Activated CD4-positive, alpha-beta memory T cell treated with anti-CD3 and anti-CD28 coated beads, Interleukin-2, amount 10 ng/mL, durations not matched to agents 7 days and 5 days (primary cell): ENCODE results near the gene ETFRF1. TPM values are rescaled to one million over a fixed set of nuclear protein-coding genes. Genes with fewer than 3 reads are reported as not detected.

Experiments
- CTCF ChIA-PET: fragments of 350-600 bp; sonication (Branson Sonifier 250); formaldehyde crosslinking; loops from one replicate; lab custom pipeline; 2021; ENCODE audit warnings: antibody characterized with exemption, inconsistent platforms; lab: Charles Lee
- POLR2A ChIA-PET: fragments of 350-600 bp; sonication (Branson Sonifier 250); formaldehyde crosslinking; loops from one replicate; lab custom pipeline; 2021; ENCODE audit warnings: antibody characterized with exemption; lab: Charles Lee
- DNase-seq: peaks from one replicate; pipeline ENCODE4 v3.0.0-alpha.2; 2020
- H3K27ac Mint-ChIP-seq: one replicate; pipeline ENCODE4 v1.8.0; 2021; ENCODE audit warnings: mild to moderate bottlenecking, mixed read lengths
- H3K27me3 Mint-ChIP-seq: one replicate; pipeline ENCODE4 v1.8.0; 2021; ENCODE audit warnings: mixed read lengths
- H3K36me3 Mint-ChIP-seq: one replicate; pipeline ENCODE4 v1.8.0; 2021; ENCODE audit warnings: low read depth, mixed read lengths
- H3K4me1 Mint-ChIP-seq: one replicate; pipeline ENCODE4 v1.8.0; 2021; ENCODE audit warnings: mixed read lengths
- H3K4me3 Mint-ChIP-seq: one replicate; pipeline ENCODE4 v1.8.0; 2021; ENCODE audit warnings: mild to moderate bottlenecking, mixed read lengths
- H3K9me3 Mint-ChIP-seq: one replicate; pipeline ENCODE4 v1.8.0; 2021; ENCODE audit warnings: mixed read lengths
- total RNA-seq, 2 experiments: library from RNA; stranded (reverse); gene quantifications; one replicate each; pipeline ENCODE4 v1.2.3, GENCODE V29; 2021

The ETFRF1 gene
- total RNA-seq, 2 experiments from 2014 or later, result 10.9 to 11.3 TPM

DNA sequence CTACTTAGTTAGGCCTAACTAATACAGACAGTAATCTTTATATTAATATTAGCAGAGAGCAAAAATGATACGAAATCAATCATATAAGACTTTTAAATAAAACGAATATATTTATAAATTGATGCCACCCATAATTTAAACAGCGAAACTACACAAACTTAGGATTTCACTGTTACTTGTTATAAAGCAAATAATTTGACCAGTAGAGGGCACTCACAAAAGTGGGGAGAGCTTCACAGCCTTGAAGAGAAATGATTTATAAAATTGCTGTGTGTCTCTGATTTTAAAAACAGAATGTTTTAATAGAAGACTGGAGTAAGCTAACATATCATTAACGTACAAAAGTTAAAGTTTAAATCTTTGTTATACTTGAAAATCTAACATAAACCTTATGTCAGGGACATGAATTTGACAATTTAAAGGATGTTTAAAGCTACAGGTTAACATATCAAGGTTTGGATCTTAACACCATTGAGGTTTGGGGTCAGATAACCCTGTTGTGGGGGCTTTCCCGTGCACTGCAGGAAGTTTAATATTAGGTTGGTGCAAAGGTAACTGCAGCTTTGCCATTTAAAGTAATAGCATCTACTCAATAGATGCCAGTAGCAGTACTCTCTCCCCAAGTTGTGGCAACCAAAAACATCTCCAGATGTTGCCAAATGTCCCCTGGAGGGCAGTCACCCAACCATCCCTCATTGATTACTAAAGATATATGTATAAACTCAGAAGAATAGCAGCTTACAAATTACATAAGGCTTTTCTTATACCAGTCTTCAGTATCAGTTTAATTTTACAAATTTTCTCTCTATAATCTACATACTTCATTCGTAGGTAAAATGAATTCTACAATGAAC, 46.4 kb downstream of the ETFRF1 start:
- H3K4me1 Mint-ChIP-seq, result peaks cover 24% of the 10 kb centered on the region
- H3K4me3 Mint-ChIP-seq, result no peak overlapping the region
- peaks cover 73% of the 10 kb centered on the region for H3K36me3 Mint-ChIP-seq
- POLR2A ChIA-PET, result interaction anchor here (0.6 to 1.4 kb wide), 5 partner anchors 10 to 338 kb away, joined by 3 to 13 read pairs (median 3); partner anchors contain the start of gene KRAS
- CTCF ChIA-PET, result interaction anchor here (0.8 to 1.7 kb wide), 26 partner anchors 8 to 195 kb away, joined by 3 to 11 read pairs (median 3); partner anchors contain the start of genes DNAI7, ETFRF1 and KRAS
- no peak overlapping the region for H3K27ac Mint-ChIP-seq
- H3K27me3 Mint-ChIP-seq, result no peaks in the 10 kb centered on the region
- H3K9me3 Mint-ChIP-seq, result no peaks in the 10 kb centered on the region
- no peak for DNase-seq

DNA sequence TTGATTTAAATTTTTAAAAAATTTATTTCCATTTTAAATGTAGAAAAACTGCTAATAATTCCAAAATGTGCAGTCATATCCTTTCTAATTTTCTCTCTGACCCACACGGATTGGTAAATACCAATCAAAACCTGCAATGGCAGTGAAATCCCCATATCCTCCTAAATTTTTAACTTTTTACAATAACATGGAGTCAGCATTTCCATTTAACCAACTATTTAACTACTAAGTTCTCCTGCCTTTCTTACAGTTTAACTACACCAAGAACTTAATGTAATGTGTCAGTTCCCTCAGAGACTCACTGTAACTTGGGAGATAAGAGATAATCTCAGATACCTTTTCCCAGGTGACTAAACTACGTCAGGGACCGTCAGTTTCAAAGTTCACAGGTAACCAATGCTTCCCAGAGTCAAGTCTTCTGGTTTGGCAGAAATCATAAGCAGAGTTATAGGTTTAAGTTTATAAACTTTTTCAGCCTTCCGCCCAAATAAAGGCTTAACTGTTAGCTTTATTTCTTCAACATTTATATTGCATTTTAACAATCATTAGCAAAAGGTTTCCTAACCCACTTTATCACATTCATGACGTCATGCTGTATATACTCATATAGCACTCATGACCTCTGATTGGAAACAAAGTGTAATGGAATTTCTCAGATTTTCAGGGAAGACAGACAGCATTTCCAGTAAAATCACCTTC, 48.1 kb downstream of the ETFRF1 start:
- no peak overlapping the region for H3K4me3 Mint-ChIP-seq
- peaks cover 30% of the 10 kb centered on the region for H3K4me1 Mint-ChIP-seq
- DNase-seq, result no peak
- no peaks in the 10 kb centered on the region for H3K27me3 Mint-ChIP-seq
- H3K36me3 Mint-ChIP-seq, result peaks cover 63% of the 10 kb centered on the region
- ChIA-PET CTCF (interaction anchor here (0.6 kb wide), 1 partner anchor 122 kb away, joined by 3 read pairs; no protein-coding TSS in a partner anchor), POLR2A (no interaction called here)
- no peak overlapping the region for H3K27ac Mint-ChIP-seq
- H3K9me3 Mint-ChIP-seq, result no peaks in the 10 kb centered on the region

DNA sequence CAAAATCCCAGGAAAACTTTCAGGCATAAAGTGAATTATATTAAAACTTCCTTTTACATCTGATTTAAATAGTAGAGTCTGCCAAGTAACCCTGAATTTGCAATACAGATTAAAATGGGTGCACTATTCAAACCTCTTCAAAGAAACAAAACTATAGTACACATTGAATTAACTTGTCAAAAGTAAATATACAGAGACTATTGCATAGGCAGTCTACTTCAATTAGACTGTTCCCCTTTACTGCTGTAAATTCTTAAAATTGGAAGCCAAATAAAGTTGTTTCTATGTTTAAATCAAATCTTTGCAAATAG, 48.6 kb downstream of the ETFRF1 start:
- H3K4me3 Mint-ChIP-seq, result no peak overlapping the region
- H3K4me1 Mint-ChIP-seq, result peaks cover 34% of the 10 kb centered on the region
- no peak for DNase-seq
- POLR2A ChIA-PET, result no interaction called here
- no peaks in the 10 kb centered on the region for H3K27me3 Mint-ChIP-seq
- H3K27ac Mint-ChIP-seq, result no peak overlapping the region
- H3K9me3 Mint-ChIP-seq, result no peaks in the 10 kb centered on the region
- CTCF ChIA-PET, result no interaction called here
- peaks cover 65% of the 10 kb centered on the region for H3K36me3 Mint-ChIP-seq

DNA sequence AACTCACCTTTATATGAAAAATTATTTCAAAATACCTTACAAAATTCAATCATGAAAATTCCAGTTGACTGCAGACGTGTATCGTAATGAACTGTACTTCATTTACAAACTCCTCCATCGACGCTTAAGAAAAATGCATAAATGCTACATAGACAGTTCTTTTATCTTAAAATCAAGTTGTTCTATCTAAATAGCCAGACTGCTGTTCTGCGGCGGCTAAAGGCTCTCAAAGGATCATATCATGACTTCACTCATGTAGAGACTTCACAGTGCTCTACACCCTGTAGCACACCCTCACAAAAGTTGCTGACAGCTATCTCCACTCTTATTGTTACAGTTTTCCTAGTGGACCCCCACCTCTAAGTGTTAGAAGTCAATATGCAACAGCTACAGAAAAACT, 50.5 kb downstream of the ETFRF1 start:
- H3K9me3 Mint-ChIP-seq, result no peaks in the 10 kb centered on the region
- H3K4me1 Mint-ChIP-seq, result peaks cover 44% of the 10 kb centered on the region
- H3K36me3 Mint-ChIP-seq, result peaks cover 52% of the 10 kb centered on the region
- H3K4me3 Mint-ChIP-seq, result no peak overlapping the region
- H3K27ac Mint-ChIP-seq, result no peak overlapping the region
- ChIA-PET CTCF (no interaction called here), POLR2A (interaction anchor here (0.9 to 2.3 kb wide), 2 partner anchors 138 to 142 kb away, joined by 3 to 7 read pairs; no protein-coding TSS in a partner anchor)
- DNase-seq, result no peak
- H3K27me3 Mint-ChIP-seq, result no peaks in the 10 kb centered on the region

DNA sequence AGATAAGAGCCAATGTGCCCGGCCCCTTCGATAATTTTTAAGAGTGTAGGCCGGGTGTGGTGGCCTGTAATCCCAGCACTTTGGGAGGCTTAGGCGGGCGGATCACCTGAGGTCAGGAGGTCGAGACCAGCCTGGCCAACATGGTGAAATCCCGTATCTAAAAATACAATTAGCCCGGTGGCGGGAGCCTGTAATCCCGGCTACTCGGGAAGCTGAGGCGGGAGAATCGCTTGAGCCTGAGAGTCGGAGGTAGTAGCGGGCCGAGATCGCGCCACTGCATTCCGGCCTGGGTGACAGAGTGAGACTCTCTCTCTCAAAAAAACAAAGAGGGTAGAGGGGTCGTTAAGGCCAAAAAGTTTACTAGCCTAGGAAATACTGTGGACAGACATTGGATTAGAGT, 53.1 kb downstream of the ETFRF1 start:
- H3K27me3 Mint-ChIP-seq, result peaks cover 8% of the 10 kb centered on the region

DNA sequence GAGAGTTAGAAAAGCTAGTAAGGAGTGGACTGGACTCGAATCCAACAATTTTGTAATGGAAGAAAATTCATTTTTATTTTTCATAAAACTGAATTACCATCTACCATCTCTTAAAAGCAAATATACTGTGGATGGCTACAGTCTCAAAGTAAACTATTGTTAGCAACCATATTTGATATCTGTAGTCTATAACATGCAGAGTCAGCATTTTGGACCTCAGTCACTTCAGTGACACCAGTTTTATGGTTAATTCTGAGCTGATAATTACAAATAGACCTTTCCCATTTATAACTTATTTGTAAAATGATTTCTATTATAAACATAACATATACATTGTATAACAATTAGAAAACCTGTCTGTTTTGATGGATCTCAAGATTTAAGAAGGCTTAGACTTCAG, 53.7 kb downstream of the ETFRF1 start:
- H3K4me3 Mint-ChIP-seq, result peak overlapping the region; percentile 43
- no peaks in the 10 kb centered on the region for H3K9me3 Mint-ChIP-seq
- peaks cover 8% of the 10 kb centered on the region for H3K27me3 Mint-ChIP-seq
- no peak for DNase-seq
- POLR2A ChIA-PET, result no interaction called here
- H3K27ac Mint-ChIP-seq, result no peak overlapping the region
- H3K4me1 Mint-ChIP-seq, result peaks cover 47% of the 10 kb centered on the region
- H3K36me3 Mint-ChIP-seq, result peaks cover 38% of the 10 kb centered on the region
- CTCF ChIA-PET, result interaction anchor here (1.2 kb wide), 1 partner anchor 7 kb away, joined by 3 read pairs; no protein-coding TSS in a partner anchor

More for the DNA sequence above, 53.1 kb downstream of the ETFRF1 start:
- Mint-ChIP-seq H3K36me3 (peaks cover 42% of the 10 kb centered on the region), H3K4me1 (peaks cover 44% of the 10 kb centered on the region), H3K4me3 (no peak overlapping the region), H3K27ac (no peak overlapping the region), H3K9me3 (no peaks in the 10 kb centered on the region)
- POLR2A ChIA-PET, result no interaction called here
- DNase-seq, result no peak
- CTCF ChIA-PET, result no interaction called here

DNA sequence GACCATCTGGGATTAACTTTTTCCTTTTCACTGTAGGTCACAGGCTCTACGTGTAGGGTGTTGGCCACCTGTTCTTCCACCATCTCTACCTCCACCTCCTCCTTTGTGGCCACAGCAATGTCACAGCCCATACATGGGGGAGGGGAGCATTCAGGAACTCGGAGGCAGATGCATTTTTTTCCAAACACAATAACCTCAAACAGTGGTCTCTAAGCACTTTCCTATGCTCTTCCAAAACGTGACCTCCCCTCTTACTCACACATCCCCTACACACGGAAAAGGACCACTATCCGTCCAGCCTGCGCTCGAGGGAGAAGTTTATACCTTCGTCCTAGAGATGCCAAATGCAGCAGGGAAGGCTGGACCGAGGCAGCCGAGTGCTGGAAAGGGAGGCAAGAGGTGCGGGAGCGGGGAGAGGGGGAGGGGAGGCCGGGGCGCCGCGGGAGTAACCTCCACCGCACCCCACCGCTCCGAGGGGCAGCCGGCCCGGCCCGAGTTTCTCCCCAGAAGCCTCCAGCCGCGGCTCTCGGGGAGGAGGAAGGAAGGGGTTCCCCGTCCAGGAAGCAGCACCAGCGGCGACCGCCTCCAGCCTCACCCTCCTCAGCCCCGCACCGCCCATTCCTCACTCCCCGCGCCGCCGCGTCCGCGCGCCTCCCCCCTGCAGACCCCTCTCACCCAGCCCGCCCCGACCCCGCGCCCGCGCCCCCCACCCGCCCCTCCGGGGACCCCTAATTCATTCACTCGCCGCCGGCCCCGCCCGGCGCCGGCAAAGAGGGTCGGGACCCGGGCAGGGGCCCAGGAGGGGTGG, 55.1 kb downstream of the ETFRF1 start:
- peak overlapping the region; percentile 85 for H3K27ac Mint-ChIP-seq
- peak; percentile 59 for DNase-seq
- no peaks in the 10 kb centered on the region for H3K9me3 Mint-ChIP-seq
- H3K36me3 Mint-ChIP-seq, result peaks cover 26% of the 10 kb centered on the region
- ChIA-PET POLR2A (interaction anchor here (0.6 to 1.5 kb wide), 14 partner anchors 9 to 198 kb away, joined by 3 to 13 read pairs (median 4); partner anchors contain the start of genes DNAI7 and ETFRF1), CTCF (interaction anchor here (1.0 to 1.4 kb wide), 6 partner anchors 9 to 139 kb away, joined by 3 to 10 read pairs (median 4); no protein-coding TSS in a partner anchor)
- peak overlapping the region; percentile 90 for H3K4me3 Mint-ChIP-seq
- peaks cover 45% of the 10 kb centered on the region for H3K4me1 Mint-ChIP-seq
- peaks cover 9% of the 10 kb centered on the region for H3K27me3 Mint-ChIP-seq

DNA sequence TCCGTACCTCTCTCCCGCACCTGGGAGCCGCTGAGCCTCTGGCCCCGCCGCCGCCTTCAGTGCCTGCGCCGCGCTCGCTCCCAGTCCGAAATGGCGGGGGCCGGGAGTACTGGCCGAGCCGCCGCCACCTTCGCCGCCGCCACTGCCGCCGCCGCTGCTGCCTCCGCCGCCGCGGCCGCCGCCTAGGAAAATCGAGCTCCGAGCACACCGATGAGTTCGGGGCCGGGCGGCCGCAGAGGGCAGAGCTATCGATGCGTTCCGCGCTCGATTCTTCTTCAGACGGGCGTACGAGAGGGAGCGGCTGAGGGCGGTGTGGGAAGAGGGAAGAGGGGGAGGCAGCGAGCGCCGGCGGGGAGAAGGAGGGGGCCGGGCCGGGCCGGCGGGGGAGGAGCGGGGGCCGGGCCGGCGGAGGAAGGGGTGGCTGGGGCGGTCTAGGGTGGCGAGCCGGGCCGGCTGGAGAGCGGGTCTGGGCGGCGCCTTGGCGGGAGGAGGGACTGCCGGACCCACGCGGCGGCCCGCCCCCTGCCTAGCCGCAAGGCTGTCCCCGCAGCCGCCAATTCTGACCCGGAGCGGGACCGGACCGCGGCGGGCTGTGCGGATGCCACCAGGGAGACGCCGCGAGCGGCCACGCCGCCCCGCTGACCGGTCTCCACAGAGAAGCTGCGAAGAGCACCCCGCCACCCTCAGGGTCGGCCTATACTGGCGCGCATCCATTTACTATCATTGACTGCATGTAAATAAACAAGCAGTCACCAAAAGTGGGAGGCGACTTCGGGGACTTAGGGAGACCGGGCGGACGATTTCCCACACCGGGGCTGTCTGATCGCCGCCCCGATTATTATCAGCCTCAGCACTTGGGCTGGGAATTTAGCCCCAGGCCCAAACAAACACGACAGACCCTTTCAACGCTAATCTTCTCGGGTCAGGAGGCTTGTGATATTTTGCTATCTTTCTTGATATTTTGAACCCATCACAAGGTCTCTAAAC, 56.0 kb downstream of the ETFRF1 start, which contains the start of gene KRAS:
TSS of gene KRAS (minus strand) at position 186 of the 987 bp plus-strand sequence.
- Mint-ChIP-seq H3K4me1 (peaks cover 36% of the 10 kb centered on the region), H3K27me3 (peaks cover 11% of the 10 kb centered on the region), H3K27ac (peak within 1 kb of the TSS; percentile 85), H3K36me3 (peaks cover 16% of the 10 kb centered on the region), H3K9me3 (no peaks in the 10 kb centered on the region), H3K4me3 (peak within 1 kb of the TSS; percentile 90)
- peak; percentile 91 for DNase-seq
- CTCF ChIA-PET, result interaction anchor here (0.7 to 1.4 kb wide), 6 partner anchors 10 to 138 kb away, joined by 3 to 10 read pairs (median 5); no protein-coding TSS in a partner anchor
- POLR2A ChIA-PET, result interaction anchor here (0.6 to 1.5 kb wide), 15 partner anchors 10 to 199 kb away, joined by 3 to 13 read pairs (median 3); partner anchors contain the start of genes DNAI7 and ETFRF1

DNA sequence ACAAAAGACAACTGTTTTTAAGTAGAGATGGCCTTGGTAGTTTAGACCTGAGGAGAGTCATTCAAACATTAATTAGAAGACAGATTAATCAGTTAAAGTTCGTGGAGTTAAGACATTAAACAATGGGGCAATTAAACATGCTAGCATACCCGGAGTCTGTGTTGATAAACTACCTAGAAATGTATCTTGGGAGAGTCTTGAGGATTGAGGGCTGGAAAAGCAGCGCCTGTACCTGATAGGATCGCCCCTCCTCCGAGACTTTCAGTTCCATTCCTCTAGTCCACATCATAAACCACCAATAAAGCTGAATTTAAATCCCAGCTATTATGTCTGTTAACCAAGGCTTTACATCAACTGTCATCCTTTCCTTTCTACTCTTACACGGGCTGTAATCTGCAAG, 56.7 kb downstream of the ETFRF1 start:
- Mint-ChIP-seq H3K27me3 (peaks cover 11% of the 10 kb centered on the region), H3K9me3 (no peaks in the 10 kb centered on the region), H3K4me1 (peaks cover 35% of the 10 kb centered on the region), H3K36me3 (peaks cover 12% of the 10 kb centered on the region), H3K4me3 (peak overlapping the region; percentile 82), H3K27ac (no peak overlapping the region)
- ChIA-PET POLR2A (interaction anchor here (1.1 to 1.5 kb wide), 4 partner anchors 10 to 132 kb away, joined by 3 to 13 read pairs (median 5); no protein-coding TSS in a partner anchor), CTCF (interaction anchor here (1.4 to 1.8 kb wide), 2 partner anchors 10 to 133 kb away, joined by 6 to 7 read pairs; no protein-coding TSS in a partner anchor)
- no peak for DNase-seq

DNA sequence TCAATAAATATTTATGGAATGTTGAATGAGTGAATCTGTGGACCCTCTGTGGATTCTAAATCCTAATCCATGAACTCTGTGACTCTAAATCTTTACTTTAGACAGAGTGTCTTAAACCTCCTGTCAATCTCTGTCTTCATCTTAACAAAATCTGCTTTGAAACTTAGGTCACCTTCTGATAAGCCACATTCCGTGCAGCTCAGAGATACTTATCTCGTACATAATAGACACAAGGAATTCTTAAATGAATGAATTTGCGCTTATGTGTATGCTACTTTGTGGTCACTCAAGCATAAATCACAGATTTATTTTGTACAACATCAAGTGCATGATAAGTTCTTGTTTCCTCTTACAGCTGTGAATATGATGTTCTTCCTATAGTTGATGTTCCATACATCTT, 57.9 kb downstream of the ETFRF1 start:
- Mint-ChIP-seq H3K27ac (no peak overlapping the region), H3K4me1 (peaks cover 29% of the 10 kb centered on the region), H3K9me3 (no peaks in the 10 kb centered on the region), H3K36me3 (peaks cover 6% of the 10 kb centered on the region), H3K4me3 (no peak overlapping the region), H3K27me3 (peaks cover 11% of the 10 kb centered on the region)
- ChIA-PET CTCF (interaction anchor here (1.8 kb wide), 1 partner anchor 12 kb away, joined by 6 read pairs; no protein-coding TSS in a partner anchor), POLR2A (no interaction called here)
- DNase-seq, result no peak

DNA sequence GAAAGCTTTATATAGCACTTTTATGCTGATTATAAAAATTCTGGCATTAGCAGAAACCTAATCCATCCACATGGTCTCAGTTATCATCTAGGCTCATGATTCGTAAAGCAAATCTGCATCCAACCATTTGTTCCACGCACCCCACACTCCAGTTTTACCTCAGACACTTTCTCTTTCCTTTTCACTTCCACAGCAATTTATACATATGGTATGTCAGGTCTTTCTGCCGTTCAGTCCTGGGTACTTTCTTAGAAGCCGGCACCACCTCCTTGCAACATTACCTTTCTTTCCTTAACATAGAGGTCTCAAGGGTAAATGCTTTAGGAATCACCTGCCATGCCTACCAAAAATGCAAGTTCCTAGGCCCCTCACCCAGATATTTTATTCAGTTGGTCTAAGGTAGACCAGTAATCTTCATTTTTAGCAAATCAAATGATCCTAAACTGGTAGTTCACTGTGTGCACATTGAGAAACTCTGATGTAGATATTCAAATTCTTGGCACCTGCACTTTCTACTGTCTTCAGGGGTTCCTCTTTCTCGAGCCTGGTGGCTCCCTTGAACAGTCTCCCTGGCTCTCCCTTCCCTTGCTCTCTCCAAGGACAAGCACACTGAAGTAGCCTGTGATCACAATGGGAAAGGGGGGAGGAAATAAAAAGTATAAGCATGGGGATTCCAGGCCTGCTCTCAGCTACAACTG, 58.5 kb downstream of the ETFRF1 start:
- Mint-ChIP-seq H3K4me1 (peaks cover 25% of the 10 kb centered on the region), H3K4me3 (no peak overlapping the region), H3K27ac (no peak overlapping the region), H3K27me3 (peaks cover 11% of the 10 kb centered on the region), H3K9me3 (no peaks in the 10 kb centered on the region), H3K36me3 (peaks cover 1% of the 10 kb centered on the region)
- CTCF ChIA-PET, result interaction anchor here (1.8 kb wide), 1 partner anchor 12 kb away, joined by 6 read pairs; no protein-coding TSS in a partner anchor
- DNase-seq, result no peak
- POLR2A ChIA-PET, result no interaction called here
